Measurements from ENCODE around the gene SUGCT. TPM values are rescaled to one million over a fixed set of nuclear protein-coding genes. Genes with fewer than 3 reads are reported as not detected.

SUGCT gene
- total RNA-seq, 1 experiment from 2014 or later = 4.6 TPM

DNA sequence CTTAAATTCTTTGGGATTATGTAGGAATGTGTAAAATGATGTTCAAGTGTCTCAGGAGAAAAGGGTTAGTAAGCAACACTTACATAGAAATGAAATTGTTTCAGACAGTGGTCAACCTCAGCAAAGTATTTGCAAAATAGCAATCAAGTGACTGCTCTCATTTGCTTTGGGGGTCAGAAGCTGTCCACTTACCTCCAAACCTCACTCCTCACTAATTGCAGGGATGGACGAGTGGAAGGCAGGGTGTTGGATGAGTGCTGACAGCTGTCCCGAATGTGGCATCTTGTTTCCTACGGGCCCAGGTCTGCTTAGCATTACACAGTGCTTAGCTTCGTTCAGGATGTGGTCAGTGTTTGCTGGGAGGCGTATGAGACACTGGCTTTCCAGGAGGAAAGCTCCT is 437.0 kb downstream of the SUGCT start:
- no peaks in the 10 kb centered on the region for H3K9me3 Mint-ChIP-seq
- H3K27ac Mint-ChIP-seq = peak overlapping the region; percentile 2
- no peak for DNase-seq (ENCODE audit: low spot score)
- no peaks in the 10 kb centered on the region; the same call in 1 of the 2 replicates for H3K27me3 Mint-ChIP-seq (ENCODE audit: low read depth)
- ChIA-PET CTCF (interaction anchor here (1.2 to 2.3 kb wide), 2 partner anchors 33 to 65 kb away, joined by 4 to 8 read pairs; no protein-coding TSS in a partner anchor), POLR2A (no interaction called here)
- peaks cover 35% of the 10 kb centered on the region for H3K4me1 Mint-ChIP-seq
- TF ChIP-seq, protein P1, sequence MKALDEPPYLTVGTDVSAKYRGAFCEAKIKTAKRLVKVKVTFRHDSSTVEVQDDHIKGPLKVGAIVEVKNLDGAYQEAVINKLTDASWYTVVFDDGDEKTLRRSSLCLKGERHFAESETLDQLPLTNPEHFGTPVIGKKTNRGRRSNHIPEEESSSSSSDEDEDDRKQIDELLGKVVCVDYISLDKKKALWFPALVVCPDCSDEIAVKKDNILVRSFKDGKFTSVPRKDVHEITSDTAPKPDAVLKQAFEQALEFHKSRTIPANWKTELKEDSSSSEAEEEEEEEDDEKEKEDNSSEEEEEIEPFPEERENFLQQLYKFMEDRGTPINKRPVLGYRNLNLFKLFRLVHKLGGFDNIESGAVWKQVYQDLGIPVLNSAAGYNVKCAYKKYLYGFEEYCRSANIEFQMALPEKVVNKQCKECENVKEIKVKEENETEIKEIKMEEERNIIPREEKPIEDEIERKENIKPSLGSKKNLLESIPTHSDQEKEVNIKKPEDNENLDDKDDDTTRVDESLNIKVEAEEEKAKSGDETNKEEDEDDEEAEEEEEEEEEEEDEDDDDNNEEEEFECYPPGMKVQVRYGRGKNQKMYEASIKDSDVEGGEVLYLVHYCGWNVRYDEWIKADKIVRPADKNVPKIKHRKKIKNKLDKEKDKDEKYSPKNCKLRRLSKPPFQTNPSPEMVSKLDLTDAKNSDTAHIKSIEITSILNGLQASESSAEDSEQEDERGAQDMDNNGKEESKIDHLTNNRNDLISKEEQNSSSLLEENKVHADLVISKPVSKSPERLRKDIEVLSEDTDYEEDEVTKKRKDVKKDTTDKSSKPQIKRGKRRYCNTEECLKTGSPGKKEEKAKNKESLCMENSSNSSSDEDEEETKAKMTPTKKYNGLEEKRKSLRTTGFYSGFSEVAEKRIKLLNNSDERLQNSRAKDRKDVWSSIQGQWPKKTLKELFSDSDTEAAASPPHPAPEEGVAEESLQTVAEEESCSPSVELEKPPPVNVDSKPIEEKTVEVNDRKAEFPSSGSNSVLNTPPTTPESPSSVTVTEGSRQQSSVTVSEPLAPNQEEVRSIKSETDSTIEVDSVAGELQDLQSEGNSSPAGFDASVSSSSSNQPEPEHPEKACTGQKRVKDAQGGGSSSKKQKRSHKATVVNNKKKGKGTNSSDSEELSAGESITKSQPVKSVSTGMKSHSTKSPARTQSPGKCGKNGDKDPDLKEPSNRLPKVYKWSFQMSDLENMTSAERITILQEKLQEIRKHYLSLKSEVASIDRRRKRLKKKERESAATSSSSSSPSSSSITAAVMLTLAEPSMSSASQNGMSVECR (CRISPR knock-in tag; IDR thresholded peaks at IDR 0.05; ENCODE audit: borderline replicate concordance) = no peak
- TF ChIP-seq ZNF263 (CRISPR knock-in tag; IDR thresholded peaks at IDR 0.05; ENCODE audit: low read depth) = no peak
- TF ChIP-seq PRDM15 (CRISPR knock-in tag; IDR thresholded peaks at IDR 0.05) = no peak
- no peak for TF ChIP-seq OVOL2 (CRISPR knock-in tag; IDR thresholded peaks at IDR 0.05; ENCODE audit: borderline replicate concordance)
- TF ChIP-seq, protein P2, sequence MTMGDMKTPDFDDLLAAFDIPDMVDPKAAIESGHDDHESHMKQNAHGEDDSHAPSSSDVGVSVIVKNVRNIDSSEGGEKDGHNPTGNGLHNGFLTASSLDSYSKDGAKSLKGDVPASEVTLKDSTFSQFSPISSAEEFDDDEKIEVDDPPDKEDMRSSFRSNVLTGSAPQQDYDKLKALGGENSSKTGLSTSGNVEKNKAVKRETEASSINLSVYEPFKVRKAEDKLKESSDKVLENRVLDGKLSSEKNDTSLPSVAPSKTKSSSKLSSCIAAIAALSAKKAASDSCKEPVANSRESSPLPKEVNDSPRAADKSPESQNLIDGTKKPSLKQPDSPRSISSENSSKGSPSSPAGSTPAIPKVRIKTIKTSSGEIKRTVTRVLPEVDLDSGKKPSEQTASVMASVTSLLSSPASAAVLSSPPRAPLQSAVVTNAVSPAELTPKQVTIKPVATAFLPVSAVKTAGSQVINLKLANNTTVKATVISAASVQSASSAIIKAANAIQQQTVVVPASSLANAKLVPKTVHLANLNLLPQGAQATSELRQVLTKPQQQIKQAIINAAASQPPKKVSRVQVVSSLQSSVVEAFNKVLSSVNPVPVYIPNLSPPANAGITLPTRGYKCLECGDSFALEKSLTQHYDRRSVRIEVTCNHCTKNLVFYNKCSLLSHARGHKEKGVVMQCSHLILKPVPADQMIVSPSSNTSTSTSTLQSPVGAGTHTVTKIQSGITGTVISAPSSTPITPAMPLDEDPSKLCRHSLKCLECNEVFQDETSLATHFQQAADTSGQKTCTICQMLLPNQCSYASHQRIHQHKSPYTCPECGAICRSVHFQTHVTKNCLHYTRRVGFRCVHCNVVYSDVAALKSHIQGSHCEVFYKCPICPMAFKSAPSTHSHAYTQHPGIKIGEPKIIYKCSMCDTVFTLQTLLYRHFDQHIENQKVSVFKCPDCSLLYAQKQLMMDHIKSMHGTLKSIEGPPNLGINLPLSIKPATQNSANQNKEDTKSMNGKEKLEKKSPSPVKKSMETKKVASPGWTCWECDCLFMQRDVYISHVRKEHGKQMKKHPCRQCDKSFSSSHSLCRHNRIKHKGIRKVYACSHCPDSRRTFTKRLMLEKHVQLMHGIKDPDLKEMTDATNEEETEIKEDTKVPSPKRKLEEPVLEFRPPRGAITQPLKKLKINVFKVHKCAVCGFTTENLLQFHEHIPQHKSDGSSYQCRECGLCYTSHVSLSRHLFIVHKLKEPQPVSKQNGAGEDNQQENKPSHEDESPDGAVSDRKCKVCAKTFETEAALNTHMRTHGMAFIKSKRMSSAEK (CRISPR knock-in tag; IDR thresholded peaks at IDR 0.05; ENCODE audit: borderline replicate concordance) = no peak
- TF ChIP-seq ETV6 (CRISPR knock-in tag; IDR thresholded peaks at IDR 0.05) = no peak
- TF ChIP-seq AR (CRISPR knock-in tag; IDR thresholded peaks at IDR 0.05) = no peak
- TF ChIP-seq NFATC4 (CRISPR knock-in tag; IDR thresholded peaks at IDR 0.05) = no peak
- no peak for TF ChIP-seq GABPB1 (CRISPR knock-in tag; IDR thresholded peaks at IDR 0.05)
- TF ChIP-seq, protein P3, sequence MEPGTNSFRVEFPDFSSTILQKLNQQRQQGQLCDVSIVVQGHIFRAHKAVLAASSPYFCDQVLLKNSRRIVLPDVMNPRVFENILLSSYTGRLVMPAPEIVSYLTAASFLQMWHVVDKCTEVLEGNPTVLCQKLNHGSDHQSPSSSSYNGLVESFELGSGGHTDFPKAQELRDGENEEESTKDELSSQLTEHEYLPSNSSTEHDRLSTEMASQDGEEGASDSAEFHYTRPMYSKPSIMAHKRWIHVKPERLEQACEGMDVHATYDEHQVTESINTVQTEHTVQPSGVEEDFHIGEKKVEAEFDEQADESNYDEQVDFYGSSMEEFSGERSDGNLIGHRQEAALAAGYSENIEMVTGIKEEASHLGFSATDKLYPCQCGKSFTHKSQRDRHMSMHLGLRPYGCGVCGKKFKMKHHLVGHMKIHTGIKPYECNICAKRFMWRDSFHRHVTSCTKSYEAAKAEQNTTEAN (CRISPR knock-in tag; IDR thresholded peaks at IDR 0.05) = no peak
- H3K36me3 Mint-ChIP-seq = no peaks in the 10 kb centered on the region
- peak; percentile 20; the same call in 1 of the 2 replicates for ATAC-seq
- H3K4me3 Mint-ChIP-seq = no peak overlapping the region
